ENCODE measurements around the gene MRPL11.
"Not testable (repeated sequence)": the region's sequence is repeated elsewhere in the genome, so short reads cannot be mapped to it uniquely, and the experiment has no call there.

GRCh38 chr11:66431287-66431686 is 7.4 kb downstream of the MRPL11 start:
- TF ChIP-seq CTCF (IDR thresholded peaks at IDR 0.05; ENCODE audit: low read depth, low read length); POLR2A (IDR thresholded peaks at IDR 0.05; ENCODE audit: extremely low read depth, insufficient read length): not testable (repeated sequence)
